ENCODE measurements around the gene SMLR1. TPM values are rescaled to one million over a fixed set of nuclear protein-coding genes. Genes with fewer than 3 reads are reported as not detected.

SMLR1 gene
- total and polyA plus RNA-seq, 10 of the 15 experiments (the other 5 are each of a cell fraction or from before 2014, with no cell fraction given): 0.10 TPM; not detected in 9

GRCh38 chr6:130837067-130837466 is 9.9 kb downstream of the SMLR1 start:
- no peak for ATAC-seq
- Histone ChIP-seq H3K79me2 (ENCODE audit: control insufficient read depth, insufficient read depth, low read length) (no peaks in the 10 kb centered on the region), H2AFZ (ENCODE audit: control insufficient read depth, low read depth, low read length) (no peak overlapping the region), H3K4me1 (ENCODE audit: control insufficient read depth, insufficient read depth, low read length) (no peaks in the 10 kb centered on the region), H3K4me2 (ENCODE audit: control insufficient read depth, insufficient read depth) (no peak overlapping the region), H3K27me3 (replicated peaks in 1 of 2; ENCODE audit: control insufficient read depth in 2 of 2, insufficient read depth in 2 of 2, low read length in 1 of 2) (no peaks in the 10 kb centered on the region), H3K27ac (ENCODE audit: control insufficient read depth, insufficient read depth) (no peak overlapping the region), H4K20me1 (ENCODE audit: control insufficient read depth, insufficient read depth) (no peaks in the 10 kb centered on the region), H3K9me3 (replicated peaks; ENCODE audit: control insufficient read depth, insufficient read depth, low read length) (no peaks in the 10 kb centered on the region), H3K36me3 (ENCODE audit: control insufficient read depth in 2 of 2, insufficient read depth in 2 of 2, low read length in 1 of 2) (no peaks in the 10 kb centered on the region), H3K4me3 (no peak overlapping the region), H3K9ac (ENCODE audit: control insufficient read depth, insufficient read depth, low read length) (no peak overlapping the region)
- POLR2A ChIA-PET: no interaction called here
- CTCF ChIA-PET: no interaction called here
- intact Hi-C loops (cut with micrococcal nuclease; ENCODE audit: unreplicated experiment): no loop called here
- RAD21 ChIA-PET (ENCODE audit: unreplicated experiment): no interaction called here
- no peak for FAIRE-seq
- in situ Hi-C loops (cut with MboI): no loop called here
- BruUV-seq (replicated peaks): no TSS peak
- DNase-seq (ENCODE audit: low read depth, low spot score): no peak
- TF ChIP-seq TAF1 (IDR thresholded peaks at IDR 0.05; ENCODE audit: borderline replicate concordance, low read depth, low read length) (no peak), NR2C1 (IDR thresholded peaks at IDR 0.05) (no peak), ZNF207 (IDR thresholded peaks at IDR 0.05; ENCODE audit: borderline replicate concordance) (no peak), CBX3 (IDR thresholded peaks at IDR 0.05; ENCODE audit: borderline replicate concordance, low read depth) (no peak), ASH2L (IDR thresholded peaks at IDR 0.05; ENCODE audit: borderline replicate concordance, low read depth) (no peak), CHD2 (IDR thresholded peaks at IDR 0.05; ENCODE audit: borderline replicate concordance, low read depth, low read length) (no peak), SUZ12 (IDR thresholded peaks at IDR 0.05; ENCODE audit: unreplicated experiment) (no peak), JUND (IDR thresholded peaks at IDR 0.05; ENCODE audit: low read depth, low read length) (no peak), MEF2B (IDR thresholded peaks at IDR 0.05; ENCODE audit: partially characterized antibody, poor library complexity, severe bottlenecking) (no peak), PKNOX1 (IDR thresholded peaks at IDR 0.05) (no peak), PAX5 (IDR thresholded peaks at IDR 0.05; ENCODE audit: borderline replicate concordance, low read depth, low read length) (no peak), HDAC2 (IDR thresholded peaks at IDR 0.05) (no peak), IRF5 (IDR thresholded peaks at IDR 0.05; ENCODE audit: borderline replicate concordance) (no peak), ZNF687 (IDR thresholded peaks at IDR 0.05) (no peak), CBFB (IDR thresholded peaks at IDR 0.05; ENCODE audit: low read depth) (no peak)
- SMC1A ChIA-PET (ENCODE audit: uncharacterized antibody, unreplicated experiment): interaction anchor here (1.1 to 1.4 kb wide), 3 partner anchors 65 to 331 kb away, joined by 3 to 5 read pairs (median 3); no protein-coding TSS in a partner anchor

Measured in GM12878 (cell line).